Upper lobe of left lung (tissue), 4 donors: ENCODE data around the gene GJD4.

Experiments used
- POLR2AphosphoS5 ChIP-seq, 2 donors: sonication (generic); formaldehyde crosslinking; IDR thresholded peaks; one replicate each; pipeline ENCODE4 v1.5.1; 2017; ENCODE audit warnings: antibody characterized with exemption in 2 of 2
- TF ChIP-seq, protein P1 (sequence below), 6 experiments: fragments of 450-650 bp in 4 of 6; fragments of 200-600 bp in 2 of 6; sonication (generic) in 2 of 6; IDR thresholded peaks; one replicate each; pipeline ENCODE4 v1.5.1; 2016 to 2019; ENCODE audit warnings: antibody characterized with exemption in 6 of 6

DNA sequence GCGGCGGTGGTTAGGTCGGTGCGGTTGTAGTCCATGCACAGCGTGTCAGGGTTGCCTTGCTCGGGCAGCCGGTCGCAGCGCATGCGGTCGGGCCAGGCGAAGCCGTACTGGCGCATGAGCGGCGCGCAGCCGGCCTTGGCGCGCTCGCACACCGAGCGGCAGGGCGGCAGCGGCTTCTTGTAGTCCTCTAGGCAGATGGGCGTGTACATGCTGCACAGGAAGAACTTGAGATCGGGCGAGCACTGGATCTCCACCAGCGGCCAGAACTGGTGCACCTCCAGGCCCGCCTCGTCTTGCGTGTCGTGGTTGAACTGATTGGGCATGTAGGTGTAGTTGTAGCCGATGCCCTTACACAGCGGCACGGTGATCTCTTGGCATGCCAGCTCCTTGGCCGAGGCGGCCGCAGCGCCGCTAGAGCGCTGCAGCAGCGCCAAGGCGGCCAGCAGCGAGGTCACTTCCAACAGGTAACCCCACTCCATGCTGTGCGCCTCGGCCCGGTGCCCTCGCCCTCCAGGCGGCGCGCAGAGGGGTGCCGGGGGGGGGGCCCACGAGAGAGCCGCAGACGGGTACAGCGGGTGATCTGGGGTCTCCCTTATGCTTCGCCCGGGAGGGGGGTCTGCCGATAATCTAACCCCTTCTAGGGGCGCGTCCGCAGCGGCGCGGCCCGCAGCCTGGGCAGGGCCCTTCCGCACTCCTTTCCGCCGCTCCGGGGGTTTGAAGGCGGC is 36.0 kb downstream of the GJD4 start:
- TF ChIP-seq, protein P1, sequence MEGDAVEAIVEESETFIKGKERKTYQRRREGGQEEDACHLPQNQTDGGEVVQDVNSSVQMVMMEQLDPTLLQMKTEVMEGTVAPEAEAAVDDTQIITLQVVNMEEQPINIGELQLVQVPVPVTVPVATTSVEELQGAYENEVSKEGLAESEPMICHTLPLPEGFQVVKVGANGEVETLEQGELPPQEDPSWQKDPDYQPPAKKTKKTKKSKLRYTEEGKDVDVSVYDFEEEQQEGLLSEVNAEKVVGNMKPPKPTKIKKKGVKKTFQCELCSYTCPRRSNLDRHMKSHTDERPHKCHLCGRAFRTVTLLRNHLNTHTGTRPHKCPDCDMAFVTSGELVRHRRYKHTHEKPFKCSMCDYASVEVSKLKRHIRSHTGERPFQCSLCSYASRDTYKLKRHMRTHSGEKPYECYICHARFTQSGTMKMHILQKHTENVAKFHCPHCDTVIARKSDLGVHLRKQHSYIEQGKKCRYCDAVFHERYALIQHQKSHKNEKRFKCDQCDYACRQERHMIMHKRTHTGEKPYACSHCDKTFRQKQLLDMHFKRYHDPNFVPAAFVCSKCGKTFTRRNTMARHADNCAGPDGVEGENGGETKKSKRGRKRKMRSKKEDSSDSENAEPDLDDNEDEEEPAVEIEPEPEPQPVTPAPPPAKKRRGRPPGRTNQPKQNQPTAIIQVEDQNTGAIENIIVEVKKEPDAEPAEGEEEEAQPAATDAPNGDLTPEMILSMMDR (IDR thresholded peaks at IDR 0.05), result no peak
- TF ChIP-seq POLR2AphosphoS5 (IDR thresholded peaks at IDR 0.05), result no peak
